ENCODE measurements around the gene INSIG2.

The INSIG2 gene

DNA sequence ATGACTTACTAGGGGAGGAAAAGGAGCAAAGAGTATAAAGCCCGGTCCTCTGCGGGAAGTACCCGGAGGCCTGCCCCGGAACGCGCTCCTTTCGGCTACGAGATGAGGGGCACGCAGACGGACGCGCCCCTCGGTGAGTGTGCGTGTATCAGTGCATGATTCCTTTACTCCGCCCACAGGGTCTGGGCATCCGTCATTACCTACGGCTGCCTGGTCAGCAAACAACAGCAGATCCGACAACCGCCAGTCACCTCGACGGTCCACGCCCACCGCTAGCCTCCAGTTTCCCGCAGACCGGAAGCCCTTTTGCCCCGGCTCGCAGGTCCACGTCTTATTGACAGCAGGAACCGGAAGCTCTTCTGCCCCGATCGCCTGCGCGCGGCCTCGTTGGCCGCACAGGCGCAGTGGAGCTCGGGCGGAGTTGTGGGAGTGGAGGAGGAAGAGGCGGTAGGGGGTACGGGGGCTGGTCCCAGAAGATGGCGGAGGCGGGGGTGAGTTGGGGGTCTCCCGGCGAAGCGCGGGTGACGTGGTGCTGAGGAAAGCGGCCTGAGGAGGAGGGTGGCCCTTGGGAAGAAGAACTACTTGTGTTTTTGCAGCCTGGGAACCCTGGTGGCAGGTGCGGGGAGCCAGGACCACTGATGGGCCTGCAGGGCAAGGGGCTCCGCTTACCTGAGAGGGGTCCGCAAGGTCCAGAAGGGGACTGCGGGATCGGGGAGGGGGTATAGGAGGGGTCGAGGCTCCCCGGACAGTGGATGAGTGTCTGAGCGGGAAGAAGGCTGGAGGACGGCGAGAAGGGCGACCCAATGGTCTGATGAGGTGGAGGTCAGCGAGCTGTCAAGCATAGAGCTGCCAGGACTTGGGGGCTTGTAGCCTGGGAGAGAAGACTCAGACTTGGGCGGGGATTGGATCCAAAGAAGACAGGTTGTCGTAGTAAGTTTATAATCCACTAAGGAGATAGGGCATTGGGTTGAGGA lies at the start of gene INSIG2:
TSS of gene INSIG2 (plus strand) at position 421 of the 974 bp plus-strand sequence. CDS start 8,086 bp downstream, outside the sequence.
- peak; percentile 82 for DNase-seq (ENCODE audit: low read depth)

DNA sequence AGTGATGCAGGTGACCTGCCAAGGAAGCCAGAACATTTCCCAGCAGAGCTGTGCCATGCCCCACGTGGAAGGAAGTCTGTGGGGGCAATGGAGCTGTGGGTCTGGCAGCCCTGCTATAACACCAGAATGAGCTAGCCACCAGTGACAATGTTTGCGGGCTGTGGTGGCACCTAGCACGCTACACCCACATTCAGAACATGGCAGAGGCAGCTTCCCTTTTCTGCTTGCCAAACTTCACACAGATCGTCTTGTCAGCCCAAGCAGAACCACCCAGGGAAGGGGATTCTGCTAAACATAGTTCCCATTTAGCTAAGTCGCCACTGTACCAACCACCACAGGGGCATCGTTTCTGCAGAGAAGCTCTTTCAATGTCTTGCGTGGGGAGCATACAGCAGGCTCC lies 47.4 kb upstream of the INSIG2 start:
- no peak for DNase-seq (ENCODE audit: low read depth)

DNA sequence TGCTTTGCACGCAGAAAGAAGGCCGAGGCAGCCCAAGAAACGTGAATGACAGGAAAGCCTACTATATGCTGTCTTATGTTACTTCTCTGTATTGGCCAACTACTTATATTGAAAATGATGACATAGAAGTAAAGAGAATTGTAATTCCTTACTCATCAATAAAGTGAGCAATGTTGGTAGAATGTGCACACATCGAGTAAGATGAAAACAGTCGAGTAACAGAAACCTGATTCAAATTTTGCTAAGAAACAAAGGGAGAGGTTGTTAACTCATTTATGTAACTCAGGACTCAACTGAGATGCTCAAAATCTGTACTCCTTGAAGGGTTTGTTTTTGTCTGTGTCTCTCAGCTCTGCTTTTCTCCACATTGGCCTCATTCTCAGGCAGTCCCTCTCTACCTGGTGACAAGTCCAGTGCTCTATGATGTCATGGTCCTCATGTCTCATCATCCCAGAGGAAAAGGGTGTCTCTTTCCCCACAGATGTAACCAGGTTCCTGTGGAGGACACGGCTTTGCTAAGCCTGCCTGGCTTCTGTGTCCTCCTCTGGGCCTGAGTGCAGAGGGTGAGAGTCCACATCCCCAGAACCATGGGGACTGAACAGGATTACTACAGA lies 44.1 kb upstream of the INSIG2 start:
- no peak for DNase-seq (ENCODE audit: low read depth)

DNA sequence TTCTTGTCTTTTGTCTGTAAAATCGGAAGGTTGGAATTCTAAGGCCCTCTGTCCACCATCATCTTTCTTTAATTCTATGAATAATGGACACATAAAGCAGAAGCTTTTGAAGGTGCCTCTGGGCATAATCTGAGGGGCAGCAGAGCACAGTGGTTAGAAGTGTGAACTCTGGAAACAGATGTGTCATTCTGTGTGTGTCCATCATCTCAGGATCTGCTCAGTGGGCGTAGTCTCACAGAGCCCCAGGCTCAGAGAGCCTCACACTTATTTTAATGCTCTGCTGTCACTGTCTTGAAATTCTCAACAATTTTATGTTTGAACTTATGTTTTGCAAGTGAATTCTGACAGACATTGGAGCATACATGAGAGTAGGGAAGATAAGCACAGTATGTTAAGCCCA lies 43.4 kb upstream of the INSIG2 start:
- DNase-seq (ENCODE audit: low read depth): no peak

DNA sequence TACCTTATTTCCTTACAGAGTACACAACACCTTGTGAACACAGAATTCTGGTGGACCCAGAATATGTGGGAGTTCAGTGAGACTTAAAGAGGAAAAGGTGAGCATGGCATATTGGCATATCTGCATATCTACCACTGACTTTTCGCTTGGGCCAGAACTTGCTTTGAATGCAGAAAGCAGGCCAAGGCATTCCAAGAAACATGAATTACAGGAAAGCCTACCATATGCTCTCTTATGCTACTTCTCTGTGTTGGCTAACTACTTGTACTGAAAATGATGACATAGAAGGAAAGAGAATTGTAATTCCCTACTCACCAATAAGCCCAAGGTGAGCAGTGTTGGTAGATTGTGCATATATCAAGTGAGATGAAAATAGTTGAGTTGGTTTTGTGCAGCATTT lies 43.0 kb upstream of the INSIG2 start:
- no peak for DNase-seq (ENCODE audit: low read depth)

DNA sequence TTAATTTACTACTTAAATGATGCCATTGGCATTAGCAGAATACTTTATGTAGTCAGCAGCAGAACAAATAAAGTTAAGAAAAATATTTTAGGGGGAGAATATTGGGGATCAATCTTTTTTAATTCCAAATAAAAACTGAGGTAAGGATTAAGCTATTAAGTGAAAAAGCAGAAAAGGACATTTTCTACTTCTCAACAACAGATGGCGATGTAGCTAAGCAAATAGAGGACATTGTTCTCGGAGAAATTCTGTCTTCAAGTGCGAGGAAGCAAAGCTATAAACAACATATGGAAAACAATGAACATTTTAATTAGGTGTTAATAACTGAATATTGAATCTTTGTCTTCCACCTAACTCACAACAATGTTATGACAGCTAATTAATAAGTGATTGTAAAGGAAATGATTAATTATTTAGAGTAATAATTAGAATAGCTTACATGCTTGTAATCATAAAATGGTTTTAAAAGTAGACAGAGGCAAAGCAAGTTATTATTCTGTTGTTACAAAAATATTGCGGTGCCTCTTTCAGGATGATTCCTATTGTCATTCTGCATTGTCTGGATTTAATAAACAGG lies 41.5 kb upstream of the INSIG2 start:
- DNase-seq (ENCODE audit: low read depth): no peak

DNA sequence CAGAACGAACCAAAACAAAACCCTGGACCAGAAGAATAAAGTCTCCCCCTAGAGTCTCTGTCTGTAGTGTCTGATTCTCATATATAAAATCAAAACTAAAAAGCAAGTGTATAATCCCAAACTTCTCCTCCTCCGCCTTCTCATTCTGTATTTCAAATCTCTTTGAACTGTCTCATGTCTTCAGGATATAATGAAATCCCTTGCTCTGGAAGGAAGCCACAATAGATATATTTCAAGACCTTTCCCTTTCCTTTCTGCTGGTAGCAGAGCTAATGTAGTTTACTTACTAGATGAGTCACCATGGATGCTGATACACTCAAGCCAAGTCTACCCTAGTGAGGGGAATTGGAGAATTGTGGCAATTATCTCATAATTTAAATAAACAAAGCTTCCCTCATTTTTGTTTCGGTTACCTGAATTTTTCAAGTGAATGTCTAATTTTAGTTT lies 40.9 kb upstream of the INSIG2 start:
- no peak for DNase-seq (ENCODE audit: low read depth)

DNA sequence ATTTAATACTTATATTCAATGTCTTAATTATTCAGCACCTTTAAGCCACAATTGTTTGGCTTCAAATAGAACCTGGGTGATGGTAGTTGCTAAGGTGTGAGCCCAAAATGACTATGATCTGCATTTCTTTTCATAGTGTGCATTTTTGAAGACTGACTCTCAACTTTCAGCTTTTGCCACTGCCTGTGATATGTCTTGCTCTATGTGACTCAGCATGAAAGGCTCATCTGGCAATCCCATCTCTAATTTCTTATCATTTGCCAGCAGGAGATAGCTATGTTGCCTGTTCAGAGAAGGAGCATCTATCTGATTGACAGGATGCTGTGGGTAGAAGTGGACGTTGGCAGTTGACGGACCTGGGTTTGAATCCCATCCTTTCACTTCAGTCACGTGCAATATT lies 39.9 kb upstream of the INSIG2 start:
- DNase-seq (ENCODE audit: low read depth): no peak

DNA sequence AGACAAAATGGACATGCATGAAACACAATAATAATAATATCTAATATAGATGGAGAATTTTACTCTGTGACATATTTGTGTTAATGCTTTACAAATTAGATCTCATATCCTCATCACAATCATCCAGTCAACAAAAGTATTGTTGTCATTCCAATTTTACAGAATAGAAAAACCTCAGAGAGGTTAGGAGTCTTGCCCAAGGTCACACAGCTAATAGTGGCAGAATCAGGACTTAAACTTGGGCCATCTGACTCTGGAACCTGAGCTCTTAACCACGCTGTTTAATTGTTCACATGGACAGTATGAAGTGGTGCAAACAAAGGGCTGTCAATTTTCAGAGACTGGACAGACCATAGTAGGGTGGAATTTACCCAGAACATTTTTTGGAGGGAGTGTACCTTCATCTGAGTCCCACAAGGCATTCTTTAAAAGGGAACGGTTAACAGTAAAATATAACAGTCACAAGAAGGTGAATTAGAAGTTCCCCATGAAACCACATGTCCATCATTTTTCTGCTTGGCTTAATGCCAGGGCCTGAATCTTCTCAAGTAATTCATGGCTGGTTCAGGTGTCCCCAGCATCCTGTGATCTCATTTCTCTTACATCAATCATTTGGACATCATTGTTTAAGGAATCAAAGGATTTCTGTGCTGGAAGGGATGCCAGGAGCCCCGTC lies 39.0 kb upstream of the INSIG2 start:
- no peak for DNase-seq (ENCODE audit: low read depth)

DNA sequence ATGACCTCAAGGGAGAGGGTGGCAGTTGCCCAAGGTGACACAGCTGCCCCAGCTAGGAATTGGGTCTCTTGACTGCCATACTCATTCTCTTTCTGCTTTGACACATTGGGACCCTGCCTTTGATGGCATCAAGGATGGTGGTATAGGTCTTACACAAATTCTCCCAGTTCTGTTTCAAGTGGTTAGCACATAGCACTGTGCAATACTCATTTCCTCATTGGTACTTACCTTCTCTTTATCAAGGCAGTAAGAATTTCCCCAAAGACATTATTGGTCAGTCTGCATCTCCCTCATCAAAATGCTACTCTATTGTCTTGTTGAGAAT lies 38.5 kb upstream of the INSIG2 start:
- DNase-seq (ENCODE audit: low read depth): no peak

DNA sequence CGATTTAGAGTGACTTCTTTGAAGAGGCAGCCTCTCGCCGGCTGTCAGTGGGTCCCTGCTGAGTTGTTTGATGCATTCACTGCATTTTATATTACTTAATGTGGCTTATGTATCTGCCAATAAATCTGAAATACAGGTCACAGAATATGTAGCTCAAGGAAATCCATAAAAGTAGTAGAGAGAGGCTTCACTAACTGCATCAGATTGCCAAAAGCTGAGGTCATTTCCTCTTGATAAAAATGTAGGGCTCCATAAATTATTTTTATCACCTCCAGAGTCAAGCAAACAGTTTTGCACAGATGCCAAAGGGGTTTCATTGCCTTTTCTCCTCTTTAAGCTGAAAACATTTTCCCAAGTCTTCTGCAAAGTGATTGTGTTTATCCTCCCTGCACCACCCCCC lies 37.9 kb upstream of the INSIG2 start:
- DNase-seq (ENCODE audit: low read depth): no peak

DNA sequence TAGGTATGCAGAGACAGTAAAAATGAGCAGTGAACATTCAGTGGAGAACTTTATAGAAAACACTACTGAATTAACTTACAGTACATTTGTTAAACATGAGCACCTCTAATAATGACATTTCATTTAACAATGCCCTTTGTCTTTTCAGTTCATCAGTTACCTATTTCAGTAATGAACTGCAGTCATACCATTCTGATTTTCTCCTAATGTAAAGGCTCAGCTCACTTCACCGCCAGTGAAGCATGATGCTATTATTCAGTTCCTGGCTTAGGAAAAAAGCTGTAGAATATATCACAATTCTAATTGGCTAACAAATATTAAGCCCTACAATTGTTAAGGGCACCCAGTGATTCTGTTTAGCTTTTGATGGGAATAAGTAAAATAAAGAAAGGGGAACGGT lies 37.3 kb upstream of the INSIG2 start:
- no peak for DNase-seq (ENCODE audit: low read depth)

DNA sequence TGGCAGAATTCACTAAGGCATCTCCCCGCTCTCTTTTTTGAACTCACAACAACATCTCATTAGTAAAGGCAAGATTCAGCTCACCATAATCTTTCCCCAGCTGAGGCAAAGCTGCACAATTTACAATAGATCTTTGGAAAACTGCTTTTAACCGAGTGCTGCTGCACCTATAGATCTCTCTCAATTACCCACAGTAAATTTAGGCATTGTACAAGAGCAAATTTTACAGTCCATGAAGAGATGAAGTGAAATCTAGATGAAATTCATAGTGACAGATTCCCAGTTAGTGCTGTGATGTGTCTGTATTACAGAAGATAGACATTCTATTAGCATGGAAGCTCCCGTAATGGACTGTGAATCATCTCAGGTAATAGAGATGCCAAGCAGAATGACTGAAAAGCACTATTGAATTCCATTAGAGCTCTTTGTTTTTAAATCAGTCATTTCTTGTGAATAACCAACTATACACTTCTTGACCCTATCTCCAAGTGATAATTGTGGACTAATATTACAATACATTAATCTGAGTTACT lies 36.4 kb upstream of the INSIG2 start:
- no peak for DNase-seq (ENCODE audit: low read depth)

DNA sequence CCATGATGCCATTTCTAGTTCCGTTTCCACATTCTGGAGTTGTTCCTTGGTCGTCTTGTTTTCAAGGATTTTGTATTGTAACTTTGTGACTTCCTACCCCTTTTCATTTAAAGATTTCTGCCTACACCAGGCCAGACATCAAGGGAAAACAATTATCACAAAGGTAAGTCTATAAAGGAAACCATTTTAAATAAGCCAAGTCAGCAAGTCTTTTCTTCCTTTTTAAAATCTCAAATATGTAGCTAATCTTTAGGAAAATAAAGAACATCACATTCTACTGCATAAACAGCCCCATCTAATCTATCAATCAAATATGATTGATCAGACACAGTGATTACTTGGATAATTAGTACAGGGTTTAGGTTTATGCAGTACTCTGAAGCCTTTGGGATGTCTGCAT lies 35.8 kb upstream of the INSIG2 start:
- DNase-seq (ENCODE audit: low read depth): no peak

DNA sequence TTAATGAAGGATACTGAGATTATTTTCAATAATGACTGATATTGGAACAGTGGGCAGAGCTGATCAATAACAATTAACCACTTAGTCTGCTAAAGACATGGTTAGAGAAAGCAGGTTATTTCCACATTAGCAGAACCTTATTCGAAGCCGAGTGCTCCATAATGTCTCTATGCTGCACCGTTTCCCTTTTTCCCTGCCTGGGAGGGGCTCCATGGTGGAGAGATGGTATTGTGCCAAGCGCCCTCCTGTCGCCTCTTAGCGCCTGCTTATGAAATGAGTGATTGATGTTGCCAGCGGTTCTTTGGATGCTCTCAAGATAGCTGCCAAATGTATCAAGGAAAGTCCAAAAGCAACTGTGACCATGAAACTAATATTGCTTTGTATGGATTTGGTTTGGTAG lies 34.6 kb upstream of the INSIG2 start:
- DNase-seq (ENCODE audit: low read depth): no peak

DNA sequence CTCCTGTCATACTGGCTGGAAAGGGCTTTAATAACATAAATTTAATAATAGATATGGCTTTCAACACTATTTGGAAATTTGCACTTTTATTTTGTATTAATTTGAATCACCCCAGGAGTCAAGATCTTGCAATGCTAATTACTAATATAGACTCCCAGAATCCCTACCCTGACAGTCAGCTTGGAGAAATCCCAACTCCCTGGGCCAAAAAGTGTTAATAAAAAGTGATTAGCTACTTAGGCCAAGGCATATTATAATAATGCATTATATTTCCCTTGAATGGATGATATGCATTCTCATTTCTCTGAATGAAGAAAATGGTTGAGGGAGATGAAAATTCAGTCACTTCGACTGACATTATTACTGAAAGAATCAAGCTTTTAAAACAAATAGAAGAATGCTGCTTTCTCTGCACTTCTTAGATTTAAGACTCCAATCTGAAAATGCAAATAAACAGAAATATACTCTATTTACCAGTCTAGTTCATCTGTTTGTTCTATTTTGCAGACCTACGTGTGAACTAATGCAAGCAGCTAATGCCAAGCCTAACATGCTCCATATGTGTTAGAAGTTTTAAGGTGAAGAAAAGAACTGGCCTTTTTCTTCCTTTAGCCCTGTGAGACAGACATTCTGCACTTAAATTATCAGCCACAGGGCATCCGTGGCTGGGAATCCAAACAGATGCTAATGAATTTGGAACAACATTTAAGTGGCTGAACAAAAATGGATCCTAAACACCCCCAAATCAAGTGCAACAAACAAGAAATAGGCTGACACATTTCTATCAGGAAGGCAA lies 33.9 kb upstream of the INSIG2 start:
- no peak for DNase-seq (ENCODE audit: low read depth)

DNA sequence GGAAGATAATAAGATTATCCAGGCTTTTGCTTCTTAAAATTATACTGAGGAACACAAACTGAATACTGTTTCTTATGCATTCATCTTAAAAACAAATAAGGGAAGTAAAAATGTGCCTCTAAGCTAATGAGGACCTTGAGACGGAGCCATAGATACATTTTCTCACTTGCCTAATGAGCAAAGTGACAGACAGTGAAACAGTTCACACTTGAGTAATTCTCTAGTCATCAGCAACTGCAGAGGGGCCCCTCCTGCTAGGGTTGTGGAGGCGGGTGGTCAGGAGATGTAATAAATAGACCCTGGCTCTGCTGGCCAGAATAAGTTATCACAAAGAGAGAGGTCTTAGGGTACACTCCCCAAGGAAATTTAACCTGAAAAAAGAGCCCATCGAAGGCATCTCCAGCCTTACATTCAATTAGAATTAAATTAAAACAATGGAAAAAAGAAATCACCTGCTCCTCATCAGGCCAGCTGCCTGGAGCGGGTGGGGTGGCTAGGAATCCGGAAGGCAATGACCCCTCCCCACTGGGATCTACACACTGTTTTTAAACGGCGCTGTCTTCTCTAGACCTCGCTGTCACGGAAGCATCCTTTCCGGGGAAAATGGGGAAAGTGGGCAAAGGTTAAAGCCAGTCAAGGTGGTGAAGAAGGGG lies 32.6 kb upstream of the INSIG2 start:
- DNase-seq (ENCODE audit: low read depth): no peak

DNA sequence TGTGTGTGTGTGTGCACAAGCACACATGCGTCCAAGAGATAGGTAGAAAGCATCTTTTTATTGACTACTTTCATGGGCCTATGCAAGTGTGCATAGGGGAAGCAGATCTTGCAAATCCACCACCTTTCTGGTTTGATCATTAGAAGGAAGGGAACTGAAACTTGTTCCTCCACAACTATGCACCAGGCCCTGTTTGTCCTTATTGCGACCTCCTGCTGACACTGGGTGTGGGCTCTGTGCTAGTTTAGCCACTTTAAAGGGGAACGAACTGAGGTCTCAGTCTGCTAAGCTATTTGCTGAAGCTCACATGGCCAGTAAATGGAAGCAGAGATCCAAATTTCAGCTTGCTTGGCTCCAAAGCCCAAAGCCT lies 32.1 kb upstream of the INSIG2 start:
- no peak for DNase-seq (ENCODE audit: low read depth)

DNA sequence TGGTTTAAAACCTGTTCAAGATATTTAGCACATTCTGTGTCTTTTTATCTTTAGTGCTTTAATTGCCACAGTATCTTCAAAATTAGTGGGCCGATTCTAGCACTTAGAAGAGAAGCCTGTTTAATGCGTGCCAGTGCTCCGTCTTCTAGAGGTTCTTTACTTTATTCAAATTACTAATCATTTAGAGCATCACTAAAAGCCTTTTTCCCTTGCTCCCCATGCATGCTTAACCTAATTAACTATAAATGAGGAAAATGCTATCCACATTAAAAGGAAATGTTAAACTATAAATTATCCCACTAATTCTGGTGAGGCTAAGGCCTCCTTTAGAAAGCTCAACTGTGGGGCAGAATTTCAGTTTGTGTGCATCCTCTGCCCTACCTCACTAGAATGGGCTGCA lies 31.5 kb upstream of the INSIG2 start:
- DNase-seq (ENCODE audit: low read depth): no peak

DNA sequence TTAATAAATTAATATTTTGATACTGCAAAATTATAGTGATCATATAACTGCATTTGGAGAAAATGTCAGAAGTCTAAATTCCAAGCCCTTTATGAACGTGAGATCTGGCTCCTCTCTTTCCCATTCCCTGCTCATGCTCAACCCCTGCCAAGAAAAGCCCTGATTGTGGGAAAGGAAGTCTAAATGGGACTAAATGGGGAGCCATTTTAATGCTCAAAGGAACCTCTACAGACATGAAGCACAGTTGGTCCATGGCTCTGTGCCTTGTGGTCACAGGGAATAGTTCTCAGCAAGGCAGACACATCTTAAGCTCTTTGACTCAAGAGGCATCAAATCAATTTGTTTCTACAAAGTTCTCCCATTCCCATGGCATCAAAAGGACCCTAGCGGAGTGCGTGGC lies 29.3 kb upstream of the INSIG2 start:
- no peak for DNase-seq (ENCODE audit: low read depth)

DNA sequence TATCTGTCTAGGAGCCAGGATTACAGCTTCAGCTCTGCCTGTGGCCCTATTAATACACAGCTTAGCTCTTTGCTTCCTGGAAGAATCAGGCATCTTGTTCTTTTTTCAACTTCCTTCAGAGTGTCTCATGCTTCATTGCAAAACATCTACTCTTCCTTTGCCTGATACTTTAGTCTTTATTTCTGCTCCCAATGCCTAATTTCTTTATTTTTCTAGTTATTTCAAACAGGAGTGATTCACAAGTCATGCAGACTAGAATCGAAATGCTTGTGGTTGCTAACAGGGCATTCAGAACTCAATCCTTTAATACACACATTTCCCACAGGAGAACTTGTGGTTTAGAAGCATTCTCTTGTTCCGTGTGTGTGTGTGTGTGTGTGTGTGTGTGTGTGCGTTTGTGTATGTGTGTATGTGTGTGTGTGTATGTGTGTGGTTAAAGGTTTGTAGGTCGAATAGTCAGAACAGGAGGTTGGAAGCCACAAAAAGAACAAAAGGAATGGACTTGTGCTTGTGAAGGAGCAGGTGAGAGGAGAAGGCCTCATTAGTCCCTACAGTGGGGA lies 28.3 kb upstream of the INSIG2 start:
- no peak for DNase-seq (ENCODE audit: low read depth)

Data from activated gamma-delta T cell treated with anti-CD3 and anti-CD28 coated beads, Interleukin-2, amount 50 U/mL, for 16 hours (primary cell).